ENCODE data around the gene IL22RA1. TPM values are rescaled to one million over a fixed set of nuclear protein-coding genes. Genes with fewer than 3 reads are reported as not detected.
A peak's percentile ranks its signal among the peaks of the same experiment; 100 is the strongest.

IL22RA1 gene
- total and polyA plus RNA-seq, 8 donors, result 62.5 to 164 (median 95.3) TPM

DNA sequence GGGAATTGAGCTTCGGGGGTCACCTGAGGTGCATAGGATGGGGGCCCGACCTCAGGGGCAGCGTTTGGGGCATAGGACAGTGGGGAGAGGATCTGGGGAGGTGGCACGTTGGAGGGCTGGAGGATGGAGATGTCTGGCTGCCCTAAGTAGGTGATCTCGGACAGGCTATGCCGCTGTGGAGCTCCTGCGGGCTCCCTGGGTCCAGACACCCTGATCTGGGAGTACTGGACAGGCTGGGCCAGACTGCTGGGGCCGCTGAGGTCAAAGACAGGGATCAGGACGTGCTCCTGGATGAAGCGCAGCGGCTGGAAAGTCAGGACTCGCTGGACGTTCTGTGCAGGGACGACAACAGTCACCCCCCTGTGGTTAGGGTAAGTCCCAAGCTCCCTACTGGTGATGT, 21.5 kb downstream of the IL22RA1 start:
- TF ChIP-seq, protein P1, sequence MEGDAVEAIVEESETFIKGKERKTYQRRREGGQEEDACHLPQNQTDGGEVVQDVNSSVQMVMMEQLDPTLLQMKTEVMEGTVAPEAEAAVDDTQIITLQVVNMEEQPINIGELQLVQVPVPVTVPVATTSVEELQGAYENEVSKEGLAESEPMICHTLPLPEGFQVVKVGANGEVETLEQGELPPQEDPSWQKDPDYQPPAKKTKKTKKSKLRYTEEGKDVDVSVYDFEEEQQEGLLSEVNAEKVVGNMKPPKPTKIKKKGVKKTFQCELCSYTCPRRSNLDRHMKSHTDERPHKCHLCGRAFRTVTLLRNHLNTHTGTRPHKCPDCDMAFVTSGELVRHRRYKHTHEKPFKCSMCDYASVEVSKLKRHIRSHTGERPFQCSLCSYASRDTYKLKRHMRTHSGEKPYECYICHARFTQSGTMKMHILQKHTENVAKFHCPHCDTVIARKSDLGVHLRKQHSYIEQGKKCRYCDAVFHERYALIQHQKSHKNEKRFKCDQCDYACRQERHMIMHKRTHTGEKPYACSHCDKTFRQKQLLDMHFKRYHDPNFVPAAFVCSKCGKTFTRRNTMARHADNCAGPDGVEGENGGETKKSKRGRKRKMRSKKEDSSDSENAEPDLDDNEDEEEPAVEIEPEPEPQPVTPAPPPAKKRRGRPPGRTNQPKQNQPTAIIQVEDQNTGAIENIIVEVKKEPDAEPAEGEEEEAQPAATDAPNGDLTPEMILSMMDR (IDR thresholded peaks at IDR 0.05), result no peak
- Histone ChIP-seq H3K36me3 (peaks cover 0 to 25% (median 0%) of the 10 kb centered on the region in 3 donors), H3K27me3 (no peaks in the 10 kb centered on the region), H3K27ac (peak overlapping the region; percentile 10 to 91 (median 84)), H3K4me3 (no peak overlapping the region), H3K9me3 (no peaks in the 10 kb centered on the region), H3K4me1 (peaks cover 67 to 79% (median 74%) of the 10 kb centered on the region in 3 donors)
- intact Hi-C loops (cut with DNase I), result no loop called here
- FAIRE-seq (no peak), DNase-seq (peak in 3 of 6 donors; percentile 36 to 54 (median 52)), ATAC-seq (no peak)
- 73 to 83% methylated on average over 14 of the region's 14 CpGs for WGBS, 2 donors

DNA sequence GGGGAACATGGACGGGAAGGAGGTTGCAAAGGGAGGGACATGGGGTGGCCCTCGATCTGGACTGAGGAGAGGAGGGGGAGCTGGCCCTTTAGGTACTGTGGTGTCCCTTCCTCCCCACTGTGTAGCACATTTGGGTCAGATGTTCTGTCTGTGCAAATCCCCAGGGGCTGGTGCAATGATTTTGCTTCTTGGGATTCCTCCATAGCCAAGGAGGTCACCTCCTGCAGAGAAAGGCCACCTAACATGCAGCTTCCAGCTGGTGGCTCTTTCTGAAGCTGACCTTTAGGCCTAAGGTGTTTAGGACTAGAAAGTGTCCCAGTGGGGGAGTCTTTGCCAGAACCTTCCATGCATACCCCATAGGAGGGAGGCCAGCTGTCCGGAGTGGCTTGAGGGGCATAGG, 22.0 kb downstream of the IL22RA1 start:
- ATAC-seq, result no peak
- WGBS, 2 donors, result 39 to 48% methylated on average over 3 of the region's 3 CpGs
- Histone ChIP-seq H3K36me3 (peaks cover 0 to 25% (median 0%) of the 10 kb centered on the region in 3 donors), H3K27ac (peak overlapping the region; percentile 83 to 91 (median 85)), H3K4me3 (no peak overlapping the region), H3K9me3 (no peaks in the 10 kb centered on the region), H3K4me1 (peaks cover 63 to 77% (median 69%) of the 10 kb centered on the region in 3 donors), H3K27me3 (no peaks in the 10 kb centered on the region)
- no peak for FAIRE-seq
- no peak for DNase-seq
- intact Hi-C loops (cut with DNase I), result no loop called here
- TF ChIP-seq, protein P1 (IDR thresholded peaks at IDR 0.05), result no peak

DNA sequence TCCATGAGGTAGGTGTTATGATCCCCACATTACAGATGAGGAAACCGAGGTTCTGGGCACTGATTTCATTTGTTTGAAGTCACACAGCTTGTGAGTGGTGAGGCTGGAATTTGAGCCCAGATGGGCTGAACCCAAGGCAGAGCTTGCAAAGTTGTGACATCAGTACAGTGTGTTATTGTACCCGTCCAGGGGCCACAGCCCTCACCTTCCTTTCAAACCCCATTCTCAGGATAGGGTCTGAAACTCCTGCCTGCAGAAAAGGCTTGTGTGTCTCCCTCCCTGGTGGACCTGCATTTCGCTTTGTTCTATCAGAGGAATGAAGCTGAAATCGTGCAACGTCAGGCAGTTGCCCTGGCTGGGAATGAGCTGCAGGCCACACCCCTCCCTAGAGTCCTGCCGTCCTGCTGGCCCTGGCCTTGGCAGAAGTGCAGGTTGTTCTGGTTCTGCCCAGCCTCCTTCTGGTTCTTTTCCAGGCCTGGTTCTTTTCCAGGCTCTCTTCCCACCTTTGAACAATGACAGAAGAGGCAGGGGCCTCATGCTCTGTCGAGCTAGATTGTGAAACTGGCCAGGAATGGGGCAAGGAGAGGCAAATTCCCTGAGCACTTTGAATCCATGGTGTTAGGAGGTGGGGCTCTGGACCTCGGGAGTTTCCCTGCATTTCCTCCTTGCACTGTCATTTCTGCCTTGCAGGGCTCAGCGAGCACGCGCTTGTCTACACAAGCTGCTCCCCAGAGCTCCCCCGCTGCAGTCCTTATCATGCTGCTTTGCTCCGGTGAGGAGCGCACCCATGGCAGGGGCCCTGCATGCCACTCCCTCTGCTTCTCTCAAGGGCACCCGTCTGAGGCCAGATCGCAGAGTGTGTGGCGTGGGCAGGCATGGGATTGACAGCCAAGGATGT, 22.8 kb downstream of the IL22RA1 start:
- Histone ChIP-seq H3K36me3 (peaks cover 0 to 17% (median 0%) of the 10 kb centered on the region in 3 donors), H3K4me3 (no peak overlapping the region), H3K27ac (peak overlapping the region; percentile 83 to 91 (median 85)), H3K9me3 (no peaks in the 10 kb centered on the region), H3K27me3 (no peaks in the 10 kb centered on the region), H3K4me1 (peaks cover 55 to 68% (median 61%) of the 10 kb centered on the region in 3 donors)
- ATAC-seq (peak; percentile 60 to 76 (median 74)), DNase-seq (peak; percentile 76 to 94 (median 92)), FAIRE-seq (no peak)
- TF ChIP-seq, protein P1 (IDR thresholded peaks at IDR 0.05), result no peak
- WGBS, 2 donors, result 8 to 10% methylated on average over 17 of the region's 17 CpGs
- intact Hi-C loops (cut with DNase I), result no loop called here

DNA sequence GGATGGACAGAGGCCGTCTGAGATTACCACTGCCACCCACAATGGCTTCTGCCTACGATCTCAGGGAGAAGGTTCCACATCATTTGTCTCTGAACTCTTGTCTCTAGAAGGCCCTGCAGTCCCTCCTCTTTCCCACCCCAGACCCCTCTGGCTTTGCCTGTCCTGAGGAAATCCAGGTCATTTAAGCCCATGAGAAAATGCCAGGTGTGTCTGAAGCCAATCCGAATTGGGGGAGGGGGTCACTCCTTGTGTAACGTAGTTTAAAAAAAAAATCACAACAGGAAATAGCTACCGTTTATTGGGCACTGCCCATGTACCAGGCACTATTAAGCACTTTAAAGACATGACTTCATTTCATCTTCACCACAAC, 23.5 kb downstream of the IL22RA1 start:
- peak in 5 of 6 donors; percentile 55 to 85 (median 71) for DNase-seq
- H3K27me3 ChIP-seq, result no peaks in the 10 kb centered on the region
- peak; percentile 26 to 46 (median 40) for ATAC-seq
- no peak for FAIRE-seq
- peaks cover 49 to 62% (median 55%) of the 10 kb centered on the region in 3 donors for H3K4me1 ChIP-seq
- intact Hi-C loops (cut with DNase I), result no loop called here
- peak overlapping the region; percentile 83 to 91 (median 85) for H3K27ac ChIP-seq
- WGBS, 2 donors, result 23 to 30% methylated on average over 5 of the region's 5 CpGs
- H3K9me3 ChIP-seq, result no peaks in the 10 kb centered on the region
- TF ChIP-seq, protein P1 (IDR thresholded peaks at IDR 0.05), result no peak
- H3K4me3 ChIP-seq, result no peak overlapping the region
- H3K36me3 ChIP-seq, result peaks cover 0 to 13% (median 0%) of the 10 kb centered on the region in 3 donors
